DND-41 (cell line): ENCODE results near the gene DPP6.

ENCODE experiments used
- ATAC-seq: fragments of 200-7000 bp; cut with Tn5 transposase; 3 replicates; pipeline ENCODE4 v1.9.1; 2021; ENCODE audit warnings: low read depth; ENCODE audit not compliant: insufficient read depth
- DNase-seq: peaks from one replicate; pipeline ENCODE4 v3.0.0-alpha.2; 2020
- H2AFZ ChIP-seq: 2 replicates; pipeline ENCODE4 v1.6.0; 2012; ENCODE audit warnings: low read depth, low read length
- H3K27ac ChIP-seq: 2 replicates; pipeline ENCODE4 v1.5.1; 2012; ENCODE audit warnings: low read length, inconsistent platforms
- H3K27me3 ChIP-seq: fragments of 200-600 bp; sonication (generic); 2 replicates; pipeline ENCODE4 v1.6.0; 2012; ENCODE audit warnings: low read length, mild to moderate bottlenecking, inconsistent platforms; ENCODE audit not compliant: insufficient read depth, poor library complexity
- H3K36me3 ChIP-seq: 2 replicates; pipeline ENCODE4 v1.5.1; 2012; ENCODE audit warnings: low read length, inconsistent platforms; ENCODE audit not compliant: insufficient read depth
- H3K4me1 ChIP-seq: 2 replicates; pipeline ENCODE4 v1.5.1; 2012; ENCODE audit warnings: mild to moderate bottlenecking, low read length; ENCODE audit not compliant: insufficient read depth
- H3K4me2 ChIP-seq: 2 replicates; pipeline ENCODE4 v1.6.0; 2012; ENCODE audit warnings: mild to moderate bottlenecking, moderate library complexity, low read length, inconsistent platforms; ENCODE audit not compliant: insufficient read depth
- H3K4me3 ChIP-seq, 2 experiments: fragments of 200-600 bp in 1 of 2; shearing (Covaris generic) in 1 of 2; 2 replicates each; pipeline ENCODE4 v1.5.1; 2012 to 2016; ENCODE audit warnings: inconsistent platforms in 2 of 2, low read length in 2 of 2, mild to moderate bottlenecking in 2 of 2, low read depth in 1 of 2, moderate library complexity in 1 of 2
- H3K79me2 ChIP-seq: 2 replicates; pipeline ENCODE4 v1.6.0; 2012; ENCODE audit warnings: low read length, inconsistent platforms; ENCODE audit not compliant: insufficient read depth
- H3K9ac ChIP-seq: 2 replicates; pipeline ENCODE4 v1.6.0; 2012; ENCODE audit warnings: low read depth, mild to moderate bottlenecking, inconsistent platforms, low read length, moderate library complexity
- H3K9me3 ChIP-seq: 2 replicates; pipeline ENCODE4 v1.5.1; 2012; ENCODE audit warnings: low read length, moderate library complexity, mild to moderate bottlenecking, inconsistent platforms; ENCODE audit not compliant: insufficient read depth, severe bottlenecking
- H4K20me1 ChIP-seq: 2 replicates; pipeline ENCODE4 v1.6.0; 2012; ENCODE audit warnings: low read length; ENCODE audit not compliant: insufficient read depth
- EZH2 ChIP-seq: IDR thresholded peaks from 3 replicates; pipeline ENCODE4 v1.6.1; 2012; ENCODE audit warnings: borderline replicate concordance, low read depth, mild to moderate bottlenecking, moderate library complexity, low read length, inconsistent platforms; ENCODE audit not compliant: severe bottlenecking
- TF ChIP-seq, protein P1 (sequence below): IDR thresholded peaks from 2 replicates; pipeline ENCODE4 v1.5.1; 2012; ENCODE audit warnings: borderline replicate concordance, low read length, moderate library complexity, mild to moderate bottlenecking; ENCODE audit not compliant: poor library complexity, severe bottlenecking; ENCODE audit errors: extremely low read depth

Gene DPP6

DNA sequence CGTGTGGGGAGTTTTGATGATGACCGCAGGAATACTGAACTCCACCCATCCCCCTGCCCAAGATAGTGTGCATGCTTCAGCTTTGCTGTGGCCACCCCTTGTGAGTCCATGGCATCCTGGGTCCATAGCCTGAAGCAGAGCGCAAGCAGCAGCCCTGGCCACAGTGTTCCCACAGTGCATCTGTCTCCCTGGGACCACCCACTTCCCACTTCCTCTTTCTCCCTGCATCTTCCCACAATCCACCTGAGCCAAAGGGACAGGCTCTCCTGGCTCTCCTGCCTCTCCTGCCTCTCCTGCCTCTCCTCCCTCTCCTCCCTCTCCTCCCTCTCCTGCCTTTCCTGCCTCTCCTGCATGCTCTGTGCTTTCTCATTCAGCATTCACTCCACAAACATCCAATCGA lies 800.0 kb downstream of the DPP6 start:
- Histone ChIP-seq H3K79me2 (no peaks in the 10 kb centered on the region), H3K9me3 (no peaks in the 10 kb centered on the region), H2AFZ (no peak overlapping the region), H3K27me3 (no peaks in the 10 kb centered on the region), H4K20me1 (no peaks in the 10 kb centered on the region), H3K27ac (no peak overlapping the region), H3K4me3 (no peak overlapping the region), H3K4me2 (no peak overlapping the region), H3K4me1 (no peaks in the 10 kb centered on the region), H3K9ac (no peak overlapping the region), H3K36me3 (no peaks in the 10 kb centered on the region)
- TF ChIP-seq, protein P1, sequence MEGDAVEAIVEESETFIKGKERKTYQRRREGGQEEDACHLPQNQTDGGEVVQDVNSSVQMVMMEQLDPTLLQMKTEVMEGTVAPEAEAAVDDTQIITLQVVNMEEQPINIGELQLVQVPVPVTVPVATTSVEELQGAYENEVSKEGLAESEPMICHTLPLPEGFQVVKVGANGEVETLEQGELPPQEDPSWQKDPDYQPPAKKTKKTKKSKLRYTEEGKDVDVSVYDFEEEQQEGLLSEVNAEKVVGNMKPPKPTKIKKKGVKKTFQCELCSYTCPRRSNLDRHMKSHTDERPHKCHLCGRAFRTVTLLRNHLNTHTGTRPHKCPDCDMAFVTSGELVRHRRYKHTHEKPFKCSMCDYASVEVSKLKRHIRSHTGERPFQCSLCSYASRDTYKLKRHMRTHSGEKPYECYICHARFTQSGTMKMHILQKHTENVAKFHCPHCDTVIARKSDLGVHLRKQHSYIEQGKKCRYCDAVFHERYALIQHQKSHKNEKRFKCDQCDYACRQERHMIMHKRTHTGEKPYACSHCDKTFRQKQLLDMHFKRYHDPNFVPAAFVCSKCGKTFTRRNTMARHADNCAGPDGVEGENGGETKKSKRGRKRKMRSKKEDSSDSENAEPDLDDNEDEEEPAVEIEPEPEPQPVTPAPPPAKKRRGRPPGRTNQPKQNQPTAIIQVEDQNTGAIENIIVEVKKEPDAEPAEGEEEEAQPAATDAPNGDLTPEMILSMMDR = no peak
- TF ChIP-seq EZH2 = no peak
- DNase-seq (no peak), ATAC-seq (no peak)

- H2AFZ ChIP-seq = no peak overlapping the region
- H3K9ac ChIP-seq = no peak overlapping the region
- no peak overlapping the region for H3K4me2 ChIP-seq
- no peaks in the 10 kb centered on the region for H3K36me3 ChIP-seq
- no peak overlapping the region for H3K4me3 ChIP-seq
- no peaks in the 10 kb centered on the region for H3K9me3 ChIP-seq
- H3K79me2 ChIP-seq = no peaks in the 10 kb centered on the region
- TF ChIP-seq EZH2 = no peak
- TF ChIP-seq, protein P1 = no peak
- H3K27me3 ChIP-seq = no peaks in the 10 kb centered on the region
- H4K20me1 ChIP-seq = no peaks in the 10 kb centered on the region
- no peaks in the 10 kb centered on the region for H3K4me1 ChIP-seq
- DNase-seq (no peak), ATAC-seq (no peak)
- H3K27ac ChIP-seq = no peak overlapping the region
Observed at GRCh38 chr7:154853063-154853726, 801.0 kb downstream of the DPP6 start.

- H3K4me1 ChIP-seq = no peaks in the 10 kb centered on the region
- no peak overlapping the region for H3K4me3 ChIP-seq
- TF ChIP-seq, protein P1 = no peak
- TF ChIP-seq EZH2 = no peak
- H4K20me1 ChIP-seq = no peaks in the 10 kb centered on the region
- ATAC-seq (no peak), DNase-seq (no peak)
- no peak overlapping the region for H3K4me2 ChIP-seq
- H3K79me2 ChIP-seq = no peaks in the 10 kb centered on the region
- H3K9ac ChIP-seq = no peak overlapping the region
- no peaks in the 10 kb centered on the region for H3K36me3 ChIP-seq
- H3K27me3 ChIP-seq = no peaks in the 10 kb centered on the region
- no peak overlapping the region for H3K27ac ChIP-seq
- no peak overlapping the region for H2AFZ ChIP-seq
- H3K9me3 ChIP-seq = no peaks in the 10 kb centered on the region
Observed at GRCh38 chr7:154853727-154854095, 801.5 kb downstream of the DPP6 start.
